HG03469 (cell line): Measurements from ENCODE around the gene NUDCD2.
"Not testable (repeated sequence)": the region's sequence is repeated elsewhere in the genome, so short reads cannot be mapped to it uniquely, and the experiment has no call there.

ENCODE experiments used
- ATAC-seq: cut with Tn5 transposase; IDR thresholded peaks from one replicate; pipeline ENCODE4 v1.9.1; 2021; ENCODE audit warnings: mild to moderate bottlenecking, moderate library complexity, moderate number of reproducible peaks; ENCODE audit not compliant: unreplicated experiment

NUDCD2 gene

GRCh38 chr5:163473635-163474243, 13.8 kb upstream of the NUDCD2 start:
- peak; percentile 90 for ATAC-seq

GRCh38 chr5:163467682-163468081, 7.8 kb upstream of the NUDCD2 start:
- ATAC-seq = no peak

- no peak for ATAC-seq
These were observed 3.1 kb upstream of the NUDCD2 start for GRCh38 chr5:163463063-163463435.

GRCh38 chr5:163460562-163461171, 765 bp upstream of the NUDCD2 start, which contains the start of gene HMMR:
TSS of gene HMMR (plus strand) at chr5:163460632. CDS start at chr5:163460693, 61 bp downstream.
- ATAC-seq = no peak

GRCh38 chr5:163459462-163459818, 462 bp downstream of the NUDCD2 start:
- peak; percentile 0 for ATAC-seq

GRCh38 chr5:163458778-163459385, 1.0 kb downstream of the NUDCD2 start:
- no peak for ATAC-seq

- ATAC-seq = no peak
These were observed 3.1 kb downstream of the NUDCD2 start for GRCh38 chr5:163456840-163457239.

- no peak for ATAC-seq
These were observed 3.8 kb downstream of the NUDCD2 start for GRCh38 chr5:163456029-163456589.

GRCh38 chr5:163455406-163455805, 4.5 kb downstream of the NUDCD2 start:
- not testable (repeated sequence) for ATAC-seq

GRCh38 chr5:163453705-163454104, 6.2 kb downstream of the NUDCD2 start:
- ATAC-seq = no peak

- ATAC-seq = no peak
These were observed 8.4 kb downstream of the NUDCD2 start for GRCh38 chr5:163451489-163451888.

GRCh38 chr5:163448491-163448890, 11.4 kb downstream of the NUDCD2 start:
- no peak for ATAC-seq

- ATAC-seq = no peak
These were observed 12.0 kb downstream of the NUDCD2 start for GRCh38 chr5:163447875-163448274.

GRCh38 chr5:163447191-163447590, 12.7 kb downstream of the NUDCD2 start:
- ATAC-seq = no peak

- ATAC-seq = no peak
These were observed 14.6 kb downstream of the NUDCD2 start for GRCh38 chr5:163445345-163445744.

GRCh38 chr5:163444526-163444925, 15.4 kb downstream of the NUDCD2 start:
- ATAC-seq = no peak

- no peak for ATAC-seq
These were observed 18.9 kb downstream of the NUDCD2 start for GRCh38 chr5:163440954-163441353.

- no peak for ATAC-seq
These were observed 20.8 kb downstream of the NUDCD2 start for GRCh38 chr5:163439092-163439425.

GRCh38 chr5:163437309-163438182, 22.4 kb downstream of the NUDCD2 start, which contains the start of gene CCNG1:
TSS of gene CCNG1 (plus strand) at chr5:163437595. CDS start at chr5:163439257, 1,662 bp downstream.
- peak; percentile 88 for ATAC-seq

GRCh38 chr5:163437011-163437308, 22.9 kb downstream of the NUDCD2 start:
- ATAC-seq = no peak

- no peak for ATAC-seq
These were observed 23.4 kb downstream of the NUDCD2 start for GRCh38 chr5:163436515-163436914.
